Brain pericyte (primary cell): Measurements from ENCODE around the gene GRPR.
"Not testable (repeated sequence)": the region's sequence is repeated elsewhere in the genome, so short reads cannot be mapped to it uniquely, and the experiment has no call there.

Experiments
- DNase-seq: peaks from one replicate; pipeline ENCODE4 v3.0.0-alpha.2; 2012; ENCODE audit warnings: low read depth, low spot score

GRPR gene

GRCh38 chrX:16177260-16177659 lies 53.9 kb downstream of the GRPR start:
- no peak for DNase-seq

- DNase-seq = not testable (repeated sequence)
Observed at GRCh38 chrX:16183843-16184242, 60.5 kb downstream of the GRPR start.

GRCh38 chrX:16185725-16186136 lies 62.4 kb downstream of the GRPR start:
- DNase-seq = no peak

- DNase-seq = no peak
Observed at GRCh38 chrX:16186380-16187007, 63.1 kb downstream of the GRPR start.

GRCh38 chrX:16187024-16187760 lies 63.8 kb downstream of the GRPR start:
- DNase-seq = no peak

GRCh38 chrX:16188687-16189086 lies 65.3 kb downstream of the GRPR start:
- DNase-seq = no peak

GRCh38 chrX:16191605-16192004 lies 68.2 kb downstream of the GRPR start:
- DNase-seq = no peak

GRCh38 chrX:16196829-16197228 lies 73.5 kb downstream of the GRPR start:
- no peak for DNase-seq

- no peak for DNase-seq
Observed at GRCh38 chrX:16199343-16199742, 76.0 kb downstream of the GRPR start.

- no peak for DNase-seq
Observed at GRCh38 chrX:16202943-16203342, 79.6 kb downstream of the GRPR start.
